ENCODE data around the gene ZNF225.
A peak's percentile ranks its signal among the peaks of the same experiment; 100 is the strongest.
"Not testable (repeated sequence)": the region's sequence is repeated elsewhere in the genome, so short reads cannot be mapped to it uniquely, and the experiment has no call there.

The ZNF225 gene

DNA sequence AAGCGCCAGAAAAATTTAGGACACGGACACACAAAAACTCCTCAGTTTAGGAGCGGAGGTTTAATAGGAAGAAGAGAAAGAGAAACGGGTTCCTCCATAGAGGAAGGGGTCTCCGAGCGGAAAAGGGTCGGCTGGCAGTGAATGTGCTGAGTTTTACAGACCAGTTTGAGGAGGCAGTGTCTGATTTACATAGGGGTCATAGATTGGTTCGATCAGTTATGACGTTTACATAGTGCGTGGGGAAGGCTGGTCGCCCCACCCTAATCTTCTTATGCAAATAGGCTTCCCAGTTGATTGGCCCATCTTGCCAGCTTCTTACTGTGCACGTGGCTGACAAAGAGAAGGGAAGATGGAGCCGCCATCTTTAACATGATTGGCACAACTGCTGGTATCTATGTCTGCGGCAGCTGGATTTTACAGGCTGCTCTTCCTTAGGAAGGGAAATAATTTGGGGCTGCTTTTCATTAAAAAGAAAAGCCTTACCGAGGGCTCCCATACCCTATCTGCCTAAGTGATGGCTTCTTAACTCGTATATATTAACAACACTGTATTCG lies 1.2 kb upstream of the ZNF225 start:
- FAIRE-seq = no peak
- TF ChIP-seq TAF1 (IDR thresholded peaks at IDR 0.05; ENCODE audit: borderline replicate concordance, low read depth, low read length) (no peak), POLR2A (IDR thresholded peaks at IDR 0.05; ENCODE audit: low read depth, low read length) (no peak), POLR2AphosphoS5 (IDR thresholded peaks at IDR 0.05; ENCODE audit: low read depth, low read length) (no peak)

DNA sequence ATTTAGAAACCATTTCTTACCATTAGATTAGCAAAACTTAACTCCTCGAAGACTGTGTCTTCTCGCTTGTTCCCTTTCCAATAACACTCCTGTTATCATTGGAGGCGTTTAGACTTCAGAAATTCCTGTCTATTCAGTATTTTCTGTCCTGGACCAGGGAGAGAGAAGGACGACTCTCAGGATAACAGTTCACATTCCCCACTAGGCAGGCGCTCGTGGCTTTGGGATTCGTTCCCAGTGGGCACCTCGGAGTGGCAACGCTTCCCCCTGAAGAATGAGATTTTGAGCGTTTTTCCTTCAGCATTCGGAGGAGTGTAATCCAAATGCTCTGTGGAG lies 429 bp upstream of the ZNF225 start:
- no peak for TF ChIP-seq TAF1 (IDR thresholded peaks at IDR 0.05; ENCODE audit: borderline replicate concordance, low read depth, low read length)
- no peak for DNase-seq (ENCODE audit: insufficient read length)
- FAIRE-seq = no peak

More for the DNA sequence above, 1.2 kb upstream of the ZNF225 start:
- DNase-seq (ENCODE audit: insufficient read length) = no peak

DNA sequence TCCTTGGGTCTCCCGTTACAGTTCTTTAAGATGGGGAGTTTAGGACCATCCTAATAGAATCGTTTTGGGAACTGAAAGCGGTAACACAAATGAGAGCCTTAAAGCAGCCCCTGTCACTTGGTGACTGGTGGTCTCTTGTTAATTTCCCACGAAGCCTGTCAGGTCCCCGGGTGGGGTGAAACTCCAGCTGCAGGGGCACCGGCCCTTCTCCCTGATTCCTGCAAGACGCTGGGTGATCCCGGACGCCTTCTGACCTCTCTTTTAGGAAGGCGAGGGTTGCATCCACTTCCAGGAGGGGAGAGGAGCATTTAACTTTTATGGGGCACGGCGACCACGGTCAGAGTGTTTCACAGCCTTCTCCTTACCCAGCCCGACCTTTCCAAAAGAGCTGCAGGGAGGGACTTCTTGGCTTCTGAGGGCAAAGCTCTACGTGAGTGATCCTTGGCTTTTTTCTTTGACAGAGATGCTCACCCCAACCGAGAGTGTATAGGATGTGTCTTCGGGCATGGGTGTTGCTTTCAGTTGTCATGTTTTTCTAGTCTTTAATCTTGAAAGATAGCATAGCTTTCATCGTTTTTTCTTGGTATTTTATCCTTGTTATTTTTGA lies 688 bp downstream of the ZNF225 start:
- TF ChIP-seq POLR2A (IDR thresholded peaks at IDR 0.05; ENCODE audit: low read depth, low read length) = no peak
- no peak for TF ChIP-seq POLR2AphosphoS5 (IDR thresholded peaks at IDR 0.05; ENCODE audit: low read depth, low read length)
- no peak for TF ChIP-seq TAF1 (IDR thresholded peaks at IDR 0.05; ENCODE audit: borderline replicate concordance, low read depth, low read length)
- FAIRE-seq (no peak), DNase-seq (ENCODE audit: insufficient read length) (no peak)

DNA sequence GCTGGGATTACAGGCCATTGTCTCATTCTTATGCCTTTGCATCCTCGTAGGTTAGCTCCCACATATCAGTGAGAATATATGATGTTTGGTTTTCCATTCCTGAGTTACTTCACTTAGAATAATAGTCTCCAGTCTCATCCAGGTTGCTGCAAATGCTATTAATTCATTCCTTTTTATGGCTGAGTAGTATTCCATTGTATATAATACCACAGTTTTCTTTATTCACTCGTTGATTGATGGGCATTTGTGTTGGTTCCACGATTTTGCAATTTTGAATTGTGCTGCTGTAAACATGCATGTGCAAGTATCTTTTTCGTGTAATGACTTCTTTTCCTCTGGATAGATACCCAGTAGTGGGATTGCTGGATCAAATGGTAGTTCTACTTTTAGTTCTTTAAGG lies 8.0 kb downstream of the ZNF225 start:
- FAIRE-seq; DNase-seq (ENCODE audit: insufficient read length): not testable (repeated sequence)

DNA sequence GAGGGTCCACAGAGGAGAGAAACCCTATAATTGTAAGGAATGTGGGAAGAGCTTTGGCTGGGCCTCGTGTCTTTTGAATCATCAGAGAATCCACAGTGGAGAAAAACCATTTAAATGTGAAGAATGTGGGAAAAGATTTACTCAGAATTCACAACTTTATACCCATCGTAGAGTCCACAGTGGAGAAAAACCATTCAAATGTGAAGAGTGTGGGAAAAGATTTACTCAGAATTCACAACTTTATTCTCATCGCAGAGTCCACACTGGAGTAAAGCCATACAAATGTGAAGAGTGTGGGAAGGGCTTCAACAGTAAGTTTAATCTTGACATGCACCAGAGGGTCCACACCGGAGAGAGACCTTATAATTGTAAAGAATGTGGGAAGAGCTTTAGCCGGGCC lies 18.8 kb downstream of the ZNF225 start:
- FAIRE-seq (no peak), DNase-seq (ENCODE audit: insufficient read length) (no peak)
- no peak for TF ChIP-seq TAF1 (IDR thresholded peaks at IDR 0.05; ENCODE audit: borderline replicate concordance, low read depth, low read length)
- no peak for TF ChIP-seq POLR2AphosphoS5 (IDR thresholded peaks at IDR 0.05; ENCODE audit: low read depth, low read length)
- no peak for TF ChIP-seq POLR2A (IDR thresholded peaks at IDR 0.05; ENCODE audit: low read depth, low read length)

DNA sequence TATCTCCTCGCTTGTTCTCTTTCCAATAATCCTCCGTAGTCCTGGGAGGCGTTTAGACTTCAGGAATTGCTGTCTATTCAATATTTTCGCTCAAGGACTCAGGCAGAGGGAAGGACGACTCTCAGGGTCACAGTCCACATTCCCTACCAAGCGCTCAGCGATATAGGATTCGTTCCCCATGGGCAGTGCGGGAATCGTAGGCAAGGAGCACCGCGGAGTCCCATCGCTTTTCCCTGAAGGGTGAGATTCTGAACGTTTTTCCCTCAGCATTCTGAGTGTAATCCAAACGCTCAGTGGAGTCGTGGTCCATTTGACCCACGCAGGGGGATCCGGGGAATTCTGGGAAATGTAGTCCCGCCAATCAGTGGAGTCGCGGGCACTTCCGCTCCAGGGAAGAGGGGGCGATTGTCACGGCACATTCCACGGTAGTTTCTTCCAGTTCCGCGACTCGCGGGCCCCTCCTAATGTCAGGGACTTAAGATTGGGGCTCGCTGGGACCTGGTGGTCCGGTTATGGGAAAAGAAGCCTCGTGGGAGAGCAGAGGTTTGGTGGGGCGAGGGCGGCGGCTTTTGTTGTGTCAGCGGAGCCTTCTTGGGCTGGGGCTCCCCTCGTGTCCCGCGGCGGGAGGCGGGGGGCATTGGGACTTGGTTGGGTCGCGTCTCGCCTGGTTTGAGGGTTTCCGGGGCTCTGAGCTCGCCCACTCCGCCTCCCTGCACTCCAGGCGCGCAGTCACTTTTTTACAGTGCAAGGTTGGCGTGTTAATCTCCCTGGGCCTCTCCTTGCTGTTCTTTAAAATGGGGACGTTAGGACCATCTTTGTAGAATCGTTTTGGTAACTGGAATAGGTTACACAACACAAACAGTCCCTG lies 28.2 kb downstream of the ZNF225 start, which contains the start of gene ZNF234:
TSS of gene ZNF234 (plus strand) at position 364 of the 868 bp plus-strand sequence. CDS start 3,079 bp downstream, outside the sequence.
- peak; percentile 94 for FAIRE-seq
- DNase-seq (ENCODE audit: insufficient read length) = peak; percentile 72
- TF ChIP-seq TAF1 (IDR thresholded peaks at IDR 0.05; ENCODE audit: borderline replicate concordance, low read depth, low read length) (peak; percentile 16; the same call in 1 of the 2 replicates), POLR2A (IDR thresholded peaks at IDR 0.05; ENCODE audit: low read depth, low read length) (peak; percentile 63; the same call in 1 of the 2 replicates), POLR2AphosphoS5 (IDR thresholded peaks at IDR 0.05; ENCODE audit: low read depth, low read length) (no peak)

DNA sequence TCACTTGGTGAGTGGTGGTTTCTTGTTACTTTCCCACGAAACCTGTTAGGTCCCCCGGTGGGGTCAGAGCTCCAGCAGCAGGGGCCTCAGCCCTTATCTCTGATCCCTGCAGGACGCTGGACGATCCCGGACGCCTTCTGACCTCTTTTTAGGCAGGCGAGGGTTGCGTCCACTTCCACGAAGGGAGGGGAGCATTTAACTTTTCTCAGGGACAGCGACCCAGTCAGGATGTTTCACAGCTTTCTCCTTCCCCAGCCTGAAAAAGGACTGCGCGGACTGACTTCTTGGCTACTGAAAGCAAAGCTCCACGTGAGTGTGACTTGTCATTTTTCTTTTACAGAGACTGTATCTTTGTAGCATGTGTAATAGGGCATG lies 28.8 kb downstream of the ZNF225 start:
- no peak for TF ChIP-seq TAF1 (IDR thresholded peaks at IDR 0.05; ENCODE audit: borderline replicate concordance, low read depth, low read length)
- TF ChIP-seq POLR2AphosphoS5 (IDR thresholded peaks at IDR 0.05; ENCODE audit: low read depth, low read length) = no peak
- no peak for TF ChIP-seq POLR2A (IDR thresholded peaks at IDR 0.05; ENCODE audit: low read depth, low read length)
- DNase-seq (ENCODE audit: insufficient read length) (no peak), FAIRE-seq (peak; percentile 61)

DNA sequence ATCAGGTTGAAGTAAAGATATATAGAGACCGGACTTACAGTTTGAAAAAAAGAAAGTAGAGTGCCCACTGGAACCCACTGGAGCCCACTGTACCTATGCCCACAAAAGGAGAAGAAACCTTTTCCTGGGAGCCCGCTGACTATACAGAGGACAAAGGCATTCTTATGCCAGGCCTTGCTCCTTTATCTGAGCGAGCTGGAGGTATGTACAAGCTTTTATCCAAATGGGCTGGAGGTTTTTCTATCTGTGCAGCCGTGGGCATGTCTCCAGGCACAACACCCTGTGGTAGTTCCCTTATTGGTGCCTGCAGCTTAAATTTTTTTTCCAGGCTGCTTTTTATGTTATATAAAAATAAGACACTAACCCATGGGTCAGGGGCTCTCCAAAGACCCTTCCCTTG lies 36.6 kb downstream of the ZNF225 start:
- no peak for TF ChIP-seq POLR2A (IDR thresholded peaks at IDR 0.05; ENCODE audit: low read depth, low read length)
- no peak for TF ChIP-seq POLR2AphosphoS5 (IDR thresholded peaks at IDR 0.05; ENCODE audit: low read depth, low read length)
- TF ChIP-seq TAF1 (IDR thresholded peaks at IDR 0.05; ENCODE audit: borderline replicate concordance, low read depth, low read length) = no peak
- FAIRE-seq (no peak), DNase-seq (ENCODE audit: insufficient read length) (no peak)

DNA sequence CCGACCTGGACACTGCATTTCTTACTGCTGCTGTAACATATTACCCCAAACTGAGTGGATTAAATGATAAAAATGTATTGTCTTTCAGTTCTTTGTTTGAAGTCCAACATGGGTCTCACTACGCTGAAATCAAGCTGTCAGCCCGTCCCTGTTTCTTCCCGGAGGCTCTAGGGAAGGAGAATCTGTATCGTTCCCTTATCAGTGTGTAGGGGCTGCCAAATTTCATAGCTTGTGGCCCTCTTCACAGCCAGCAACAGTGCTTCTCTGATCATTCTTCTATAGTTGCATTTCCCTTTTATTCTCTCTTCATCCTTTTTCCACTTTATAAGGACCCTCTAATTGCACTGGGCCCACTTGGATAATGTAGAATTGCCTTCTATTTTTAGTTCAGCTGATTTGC lies 38.3 kb downstream of the ZNF225 start:
- no peak for TF ChIP-seq TAF1 (IDR thresholded peaks at IDR 0.05; ENCODE audit: borderline replicate concordance, low read depth, low read length)
- no peak for TF ChIP-seq POLR2AphosphoS5 (IDR thresholded peaks at IDR 0.05; ENCODE audit: low read depth, low read length)
- FAIRE-seq (no peak), DNase-seq (ENCODE audit: insufficient read length) (no peak)

DNA sequence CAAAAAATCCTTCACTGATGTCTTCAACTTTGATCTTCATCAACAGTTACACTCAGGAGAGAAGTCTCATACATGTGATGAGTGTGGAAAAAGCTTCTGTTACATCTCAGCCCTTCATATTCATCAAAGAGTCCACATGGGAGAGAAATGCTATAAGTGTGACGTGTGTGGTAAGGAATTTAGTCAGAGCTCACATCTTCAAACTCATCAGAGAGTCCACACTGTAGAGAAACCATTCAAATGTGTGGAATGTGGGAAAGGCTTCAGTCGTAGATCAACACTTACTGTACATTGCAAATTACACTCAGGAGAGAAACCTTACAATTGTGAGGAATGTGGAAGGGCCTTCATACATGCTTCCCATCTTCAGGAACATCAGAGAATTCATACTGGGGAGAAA lies 43.3 kb downstream of the ZNF225 start:
- DNase-seq (ENCODE audit: insufficient read length) (no peak), FAIRE-seq (no peak)

DNA sequence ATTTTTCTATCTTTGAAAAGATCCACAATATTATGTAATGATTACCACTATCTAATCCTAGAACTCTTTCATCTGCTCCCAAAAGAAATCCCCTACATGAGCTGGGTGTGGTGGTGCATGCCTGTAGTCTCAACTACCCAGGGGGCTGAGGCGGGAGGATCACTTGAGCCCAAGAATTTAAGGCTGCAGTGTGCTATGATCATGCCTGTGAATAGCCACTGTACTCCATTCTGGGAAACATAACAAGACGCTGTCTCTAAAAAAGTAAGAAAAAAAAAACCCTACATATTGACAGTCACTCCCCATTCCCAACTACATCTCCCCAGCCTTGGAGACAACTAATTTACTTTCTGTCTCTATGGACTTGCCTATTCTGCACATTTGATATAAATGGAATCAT lies 50.6 kb downstream of the ZNF225 start:
- no peak for TF ChIP-seq POLR2AphosphoS5 (IDR thresholded peaks at IDR 0.05; ENCODE audit: low read depth, low read length)
- TF ChIP-seq POLR2A (IDR thresholded peaks at IDR 0.05; ENCODE audit: low read depth, low read length) = no peak
- TF ChIP-seq TAF1 (IDR thresholded peaks at IDR 0.05; ENCODE audit: borderline replicate concordance, low read depth, low read length) = no peak
- DNase-seq (ENCODE audit: insufficient read length) = no peak
- FAIRE-seq = no peak

More for the DNA sequence above, 43.3 kb downstream of the ZNF225 start:
- TF ChIP-seq POLR2A (IDR thresholded peaks at IDR 0.05; ENCODE audit: low read depth, low read length) = no peak

DNA sequence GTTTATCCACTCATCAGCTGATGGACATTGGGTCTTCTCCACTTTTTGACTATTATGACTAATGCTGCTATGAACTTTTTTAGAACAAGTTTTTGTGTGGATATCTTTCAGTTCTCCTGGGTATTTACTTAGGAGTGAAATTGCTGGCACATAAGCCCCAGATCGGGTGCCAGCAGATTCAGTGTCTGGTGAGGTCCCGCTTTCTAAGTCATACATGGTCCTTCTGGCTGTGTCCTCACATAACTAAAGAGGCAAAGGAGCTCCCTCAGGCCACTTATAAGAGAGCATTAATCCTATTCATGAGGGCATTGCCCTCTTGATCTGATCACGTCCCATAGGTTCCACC lies 51.1 kb downstream of the ZNF225 start:
- FAIRE-seq (no peak), DNase-seq (ENCODE audit: insufficient read length) (no peak)
- TF ChIP-seq POLR2A (IDR thresholded peaks at IDR 0.05; ENCODE audit: low read depth, low read length) = no peak
- TF ChIP-seq TAF1 (IDR thresholded peaks at IDR 0.05; ENCODE audit: borderline replicate concordance, low read depth, low read length) = no peak
- TF ChIP-seq POLR2AphosphoS5 (IDR thresholded peaks at IDR 0.05; ENCODE audit: low read depth, low read length) = no peak
